ENCODE results near the gene IL17C.

GRCh38 chr16:88606148-88606757 lies 32.1 kb upstream of the IL17C start:
- no peak for TF ChIP-seq POLR2AphosphoS5 (IDR thresholded peaks at IDR 0.05; ENCODE audit: low read depth, low read length)
- no peak for TF ChIP-seq POU2F2 (IDR thresholded peaks at IDR 0.05; ENCODE audit: low read depth, low read length)
